Stomach (tissue), 9 donors: Measurements from ENCODE around the gene CACNA1E. TPM values are rescaled to one million over a fixed set of nuclear protein-coding genes. Genes with fewer than 3 reads are reported as not detected.
A peak's percentile ranks its signal among the peaks of the same experiment; 100 is the strongest.

Experiments used
- DNase-seq, 2 donors: peaks; one replicate each; pipeline versions ENCODE4 v3.0.0 to v3.0.0-alpha.2; 2013 to 2019
- H3K27ac ChIP-seq, 5 donors: fragments of 200-600 bp in 4 of 5; sonication (generic) in 4 of 5; one replicate each; pipeline ENCODE4 v1.5.1; 2013 to 2019; ENCODE audit warnings: mild to moderate bottlenecking in 1 of 5, moderate library complexity in 1 of 5
- H3K27me3 ChIP-seq, 3 donors: fragments of 200-600 bp; sonication (generic); one replicate each; pipeline ENCODE4 v1.5.1; 2017 to 2019; ENCODE audit warnings: mixed run types in 1 of 3
- H3K36me3 ChIP-seq, 4 donors: fragments of 200-600 bp; sonication (generic); 1 replicate in 3 of 4; 2 replicates in 1 of 4; pipeline ENCODE4 v1.5.1; 2016 to 2019
- H3K4me1 ChIP-seq, 4 donors: fragments of 200-600 bp; sonication (generic); one replicate each; pipeline ENCODE4 v1.5.1; 2016 to 2019
- H3K4me3 ChIP-seq, 4 donors: fragments of 200-600 bp; sonication (generic) in 3 of 4; one replicate each; pipeline ENCODE4 v1.5.1; 2016 to 2019; ENCODE audit warnings: mild to moderate bottlenecking in 1 of 4
- H3K9me3 ChIP-seq, 4 donors: fragments of 200-600 bp; sonication (generic); one replicate each; pipeline ENCODE4 v1.5.1; 2016 to 2019
- CTCF ChIP-seq, 7 experiments: fragments of 450-650 bp in 4 of 7; fragments of 200-600 bp in 3 of 7; sonication (generic) in 3 of 7; IDR thresholded peaks; one replicate each; pipeline ENCODE4 v1.5.1; 2016 to 2019; ENCODE audit warnings: antibody characterized with exemption in 7 of 7, control low read depth in 2 of 7, mild to moderate bottlenecking in 1 of 7
- EP300 ChIP-seq: sonication (generic); formaldehyde crosslinking; IDR thresholded peaks from one replicate; pipeline ENCODE4 v1.6.1; 2017; ENCODE audit warnings: antibody characterized with exemption
- POLR2A ChIP-seq, 4 donors: fragments of 450-650 bp; IDR thresholded peaks; one replicate each; pipeline ENCODE4 v1.6.1; 2016; ENCODE audit warnings: antibody characterized with exemption in 4 of 4, control low read depth in 2 of 4, mild to moderate bottlenecking in 1 of 4, moderate library complexity in 1 of 4
- POLR2AphosphoS5 ChIP-seq, 3 donors: sonication (generic); formaldehyde crosslinking; IDR thresholded peaks; one replicate each; pipeline ENCODE4 v1.6.1; 2016; ENCODE audit warnings: antibody characterized with exemption in 3 of 3
- WGBS, 5 donors: extraction: QIAGEN DNeasy Blood & Tissue Kit in 3 of 5; methylation state at CpG; one replicate each; pipeline versions ENCODE4 v1.1.5 to v1.1.7; 2013 to 2018; 5-methylcytosine and 5-hydroxymethylcytosine counted together
- intact Hi-C: fragments of 100-400 bp; cut with DNase I; formaldehyde crosslinking; loops from one replicate; pipeline ENCODE4 v1.15.1; 2023; ENCODE audit warnings: low total_unique reads
- polyA plus RNA-seq, 3 donors: library from polyadenylated mRNA; stranded (reverse); fragments of 200-250 nt; gene quantifications; one replicate each; pipeline ENCODE4 v1.2.3, GENCODE V29; 2013
- total RNA-seq, 5 donors: library from RNA; depleted of rRNA; stranded (reverse); fragments of >200 nt; gene quantifications; one replicate each; pipeline versions ENCODE4 v1.1.0 to v1.2.3, GENCODE V29; 2014 to 2016
- donor health status: healthy with polysubstance abuse.
- donor health status: Bipolar disorder and iron deficiency.
- donor health status: healthy.

The CACNA1E gene
- total and polyA plus RNA-seq, 8 donors = under 0.01 to 1.8 (median 0.01) TPM; not detected in 4

- no peaks in the 10 kb centered on the region for H3K27me3 ChIP-seq
- H3K4me3 ChIP-seq = no peak overlapping the region
- 77 to 85% (median 82%) methylated on average over 7 to 9 of the region's 9 CpGs for WGBS, 5 donors
- DNase-seq = no peak
- no peak overlapping the region for H3K27ac ChIP-seq
- H3K4me1 ChIP-seq = peaks cover 0 to 3% (median 0%) of the 10 kb centered on the region in 4 donors
- H3K9me3 ChIP-seq = no peaks in the 10 kb centered on the region
- TF ChIP-seq POLR2AphosphoS5 (IDR thresholded peaks at IDR 0.05) = no peak
- no peak for TF ChIP-seq CTCF (IDR thresholded peaks at IDR 0.05)
- no peak for TF ChIP-seq POLR2A (IDR thresholded peaks at IDR 0.05)
- no peak for TF ChIP-seq EP300
- no peaks in the 10 kb centered on the region for H3K36me3 ChIP-seq
- intact Hi-C loops = no loop called here
Observed at GRCh38 chr1:181739214-181739613, 255.9 kb downstream of the CACNA1E start.

- peaks cover 0 to 3% (median 0%) of the 10 kb centered on the region in 4 donors for H3K4me1 ChIP-seq
- DNase-seq = peak in 1 of 2 donors; percentile 28
- H3K4me3 ChIP-seq = no peak overlapping the region
- H3K27ac ChIP-seq = no peak overlapping the region
- TF ChIP-seq POLR2A (IDR thresholded peaks at IDR 0.05) = no peak
- no peak for TF ChIP-seq CTCF (IDR thresholded peaks at IDR 0.05)
- no peak for TF ChIP-seq POLR2AphosphoS5 (IDR thresholded peaks at IDR 0.05)
- TF ChIP-seq EP300 = no peak
- H3K27me3 ChIP-seq = no peaks in the 10 kb centered on the region
- H3K9me3 ChIP-seq = no peaks in the 10 kb centered on the region
- intact Hi-C loops = no loop called here
- H3K36me3 ChIP-seq = no peaks in the 10 kb centered on the region
- WGBS, 5 donors = 27 to 46% (median 39%) methylated on average over 4 of the region's 4 CpGs
Observed at GRCh38 chr1:181742426-181742825, 259.1 kb downstream of the CACNA1E start.

- no peak overlapping the region for H3K27ac ChIP-seq
- intact Hi-C loops = no loop called here
- H3K27me3 ChIP-seq = no peaks in the 10 kb centered on the region
- no peaks in the 10 kb centered on the region for H3K36me3 ChIP-seq
- TF ChIP-seq POLR2A (IDR thresholded peaks at IDR 0.05) (no peak), EP300 (no peak), CTCF (IDR thresholded peaks at IDR 0.05) (no peak), POLR2AphosphoS5 (IDR thresholded peaks at IDR 0.05) (no peak)
- peaks cover 0 to 3% (median 0%) of the 10 kb centered on the region in 4 donors for H3K4me1 ChIP-seq
- no peak for DNase-seq
- H3K9me3 ChIP-seq = no peaks in the 10 kb centered on the region
- 47 to 75% (median 62%) methylated on average over 6 of the region's 6 CpGs for whole genome bisulfite sequencing, 5 donors
- no peak overlapping the region for H3K4me3 ChIP-seq
Observed at GRCh38 chr1:181743878-181744312, 260.6 kb downstream of the CACNA1E start.

- H3K9me3 ChIP-seq = no peaks in the 10 kb centered on the region
- TF ChIP-seq POLR2A (IDR thresholded peaks at IDR 0.05) (no peak), POLR2AphosphoS5 (IDR thresholded peaks at IDR 0.05) (no peak), CTCF (IDR thresholded peaks at IDR 0.05) (no peak), EP300 (no peak)
- DNase-seq = no peak
- H3K27ac ChIP-seq = no peak overlapping the region
- H3K4me3 ChIP-seq = no peak overlapping the region
- H3K4me1 ChIP-seq = peaks cover 0 to 3% (median 0%) of the 10 kb centered on the region in 4 donors
- no peaks in the 10 kb centered on the region for H3K27me3 ChIP-seq
- intact Hi-C loops = no loop called here
- H3K36me3 ChIP-seq = no peaks in the 10 kb centered on the region
- WGBS, 5 donors = 67 to 92% (median 82%) methylated on average over 2 of the region's 2 CpGs
Observed at GRCh38 chr1:181746224-181746623, 262.9 kb downstream of the CACNA1E start.
